Activated CD8-positive, alpha-beta memory T cell treated with anti-CD3 and anti-CD28 coated beads, Interleukin-2, amount 50 U/mL, for 24 hours (primary cell): Measurements from ENCODE around the gene BMP6.
"Not testable (repeated sequence)": the region's sequence is repeated elsewhere in the genome, so short reads cannot be mapped to it uniquely, and the experiment has no call there.

ENCODE experiments used
- DNase-seq: peaks from one replicate; pipeline ENCODE4 v3.0.0-alpha.2; 2020; ENCODE audit errors: extremely low read depth

BMP6 gene

DNA sequence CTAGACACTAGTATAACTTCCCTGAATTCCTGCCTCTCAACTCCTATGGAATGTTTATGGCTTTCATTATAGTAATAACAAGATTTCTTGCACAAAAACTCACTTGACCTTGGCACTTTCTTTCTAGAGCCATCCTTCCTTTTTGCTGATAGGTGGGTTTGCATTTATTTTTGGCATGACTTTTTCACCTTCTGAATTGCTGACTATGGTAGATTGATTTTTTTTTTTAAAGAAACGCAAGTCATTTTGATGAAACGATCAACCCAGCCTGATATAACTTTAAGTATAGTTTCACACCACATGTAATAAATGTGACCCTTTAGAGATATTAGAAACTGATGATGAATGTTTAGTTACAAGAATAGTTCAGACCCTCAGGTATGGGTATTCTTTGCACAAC lies 61.8 kb downstream of the BMP6 start:
- no peak for DNase-seq

GRCh38 chr6:7794509-7794908 lies 68.6 kb downstream of the BMP6 start:
- DNase-seq, result no peak

- no peak for DNase-seq
Observed at GRCh38 chr6:7797386-7797785, 71.5 kb downstream of the BMP6 start.

- no peak for DNase-seq
Observed at GRCh38 chr6:7798751-7799150, 72.9 kb downstream of the BMP6 start.

GRCh38 chr6:7802662-7803061 lies 76.8 kb downstream of the BMP6 start:
- DNase-seq, result no peak

GRCh38 chr6:7803214-7803613 lies 77.3 kb downstream of the BMP6 start:
- DNase-seq, result no peak

- no peak for DNase-seq
Observed at GRCh38 chr6:7805078-7805849, 79.4 kb downstream of the BMP6 start.

DNA sequence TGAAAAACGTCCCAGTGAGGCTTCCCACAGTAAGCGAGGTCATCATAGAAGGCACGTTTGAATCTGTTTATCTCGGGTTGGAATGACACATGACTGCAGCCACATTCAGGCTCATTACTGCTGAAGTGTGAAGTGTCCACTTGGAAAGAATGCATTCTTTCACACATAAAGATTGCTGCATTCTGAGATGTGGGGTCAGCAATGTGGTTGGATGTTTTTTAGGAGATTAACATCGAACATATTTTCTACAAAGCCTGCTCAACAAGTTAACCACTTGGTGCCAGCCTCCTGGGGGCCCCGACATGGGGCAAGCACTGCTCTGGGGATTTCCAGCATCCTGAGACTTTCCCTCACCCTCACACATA lies 79.9 kb downstream of the BMP6 start:
- no peak for DNase-seq

GRCh38 chr6:7806711-7807110 lies 80.8 kb downstream of the BMP6 start:
- no peak for DNase-seq

DNA sequence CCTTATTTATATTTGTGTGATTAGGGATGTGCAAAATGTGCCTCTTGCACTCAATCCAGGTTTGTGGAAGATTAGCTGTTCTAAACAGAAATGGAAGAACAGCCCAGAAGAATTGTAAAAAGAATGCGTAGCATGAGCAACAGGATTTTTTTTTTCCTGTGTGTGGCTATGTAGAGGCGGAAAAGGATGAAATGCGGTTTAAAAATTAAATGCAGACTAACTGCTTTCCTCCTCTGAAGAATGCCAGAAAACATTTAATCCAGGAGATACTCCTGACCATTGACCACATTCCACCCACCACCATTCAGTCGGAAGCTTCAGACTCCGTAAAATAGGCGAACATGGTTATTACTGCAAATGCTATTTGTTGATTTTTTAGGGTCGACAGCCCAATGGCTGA lies 83.4 kb downstream of the BMP6 start:
- DNase-seq, result no peak

GRCh38 chr6:7811441-7811840 lies 85.5 kb downstream of the BMP6 start:
- no peak for DNase-seq

- no peak for DNase-seq
Observed at GRCh38 chr6:7812623-7813022, 86.7 kb downstream of the BMP6 start.

DNA sequence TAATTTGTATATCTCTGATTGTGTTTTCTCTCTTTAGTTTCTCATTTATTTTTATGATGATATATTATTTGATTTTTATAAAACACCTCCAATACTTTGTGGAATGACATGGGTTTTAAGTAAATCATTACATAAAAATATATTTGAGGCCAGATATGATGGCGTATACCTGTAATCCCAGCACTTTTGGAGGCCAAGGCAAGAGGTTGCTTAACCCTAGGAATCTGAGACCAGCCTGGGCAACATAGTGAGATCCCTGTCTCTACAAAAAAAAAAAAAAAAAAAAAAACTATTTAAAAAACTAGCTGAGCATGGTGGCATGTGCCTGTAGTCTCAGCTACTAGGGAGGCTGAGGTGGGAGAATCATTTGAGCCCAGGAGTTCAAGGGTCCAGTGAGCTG lies 87.3 kb downstream of the BMP6 start:
- no peak for DNase-seq

- no peak for DNase-seq
Observed at GRCh38 chr6:7813704-7814103, 87.8 kb downstream of the BMP6 start.

- DNase-seq, result no peak
Observed at GRCh38 chr6:7815716-7816115, 89.8 kb downstream of the BMP6 start.

- DNase-seq, result not testable (repeated sequence)
Observed at GRCh38 chr6:7817184-7817583, 91.3 kb downstream of the BMP6 start.

DNA sequence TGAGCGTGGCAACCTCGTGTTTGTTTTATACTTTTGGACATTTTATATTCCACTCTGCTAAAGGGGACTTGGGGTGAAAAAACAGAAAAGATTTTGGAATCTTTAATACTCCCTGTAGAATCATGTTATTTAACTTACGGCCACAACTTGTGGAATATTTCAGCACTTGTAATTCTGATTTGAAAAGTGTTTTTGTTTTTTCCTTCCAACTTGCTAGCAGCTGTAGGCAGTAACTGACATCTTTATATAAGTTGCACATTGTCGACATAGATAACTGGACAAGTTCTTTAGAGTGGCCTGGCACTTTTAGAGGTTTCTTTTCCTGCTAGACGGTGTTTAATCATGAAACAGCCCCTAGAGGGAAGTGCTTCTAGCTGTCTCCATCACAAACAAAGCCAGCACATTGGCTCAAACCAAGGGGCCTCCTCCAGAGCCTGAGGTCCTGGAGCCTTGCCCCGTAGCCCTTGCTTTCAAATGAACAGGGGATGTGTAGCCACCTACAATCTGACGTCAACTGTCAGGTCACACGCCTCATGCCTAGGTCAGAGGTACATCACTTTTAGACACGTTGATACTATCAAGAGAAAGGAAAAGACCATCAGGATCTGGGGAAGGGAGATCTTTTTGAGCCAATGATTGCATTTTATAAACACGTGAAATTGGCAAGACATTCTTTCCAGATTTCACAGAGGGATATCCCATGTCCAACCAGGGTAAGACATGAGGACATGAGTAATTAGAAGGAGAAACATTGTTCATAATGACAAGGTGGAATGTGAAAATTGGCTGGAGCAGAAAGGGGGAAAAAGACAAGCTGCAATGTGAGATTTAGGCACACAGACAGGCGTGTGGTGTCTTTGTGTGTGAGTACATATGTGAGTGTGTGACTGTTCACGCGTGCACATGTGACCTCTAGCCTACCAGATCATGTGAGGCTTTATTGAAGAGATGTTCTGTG lies 92.6 kb downstream of the BMP6 start:
- DNase-seq, result no peak

- DNase-seq, result no peak
Observed at GRCh38 chr6:7819431-7820015, 93.6 kb downstream of the BMP6 start.

DNA sequence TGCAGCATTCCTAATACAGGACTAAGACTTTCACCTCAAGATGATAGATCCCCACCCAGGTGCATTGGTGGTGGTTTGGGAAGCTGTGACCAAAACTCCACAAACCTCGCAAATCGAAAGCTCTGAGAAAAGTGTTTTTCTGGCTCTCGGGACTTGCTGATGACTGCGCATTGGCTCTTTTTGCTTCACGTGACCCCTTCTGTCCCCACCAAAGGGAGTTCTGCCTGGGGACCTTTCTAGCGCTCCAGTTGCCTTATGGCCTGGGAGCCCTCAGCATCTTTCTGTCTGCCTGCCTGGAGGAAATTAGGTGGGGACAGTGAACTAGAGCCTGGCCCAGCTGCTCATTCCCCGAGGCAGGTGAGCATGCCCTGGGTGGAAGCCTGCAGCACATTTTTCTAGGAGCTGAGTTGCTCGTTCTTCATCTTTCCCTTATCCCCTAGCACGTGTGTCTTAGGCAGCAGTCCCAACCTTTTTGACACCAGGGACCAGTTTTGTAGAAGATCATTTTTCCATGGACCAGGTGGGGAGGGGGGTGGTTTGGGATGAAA lies 94.5 kb downstream of the BMP6 start:
- DNase-seq, result no peak

GRCh38 chr6:7821426-7821825 lies 95.5 kb downstream of the BMP6 start:
- DNase-seq, result no peak

DNA sequence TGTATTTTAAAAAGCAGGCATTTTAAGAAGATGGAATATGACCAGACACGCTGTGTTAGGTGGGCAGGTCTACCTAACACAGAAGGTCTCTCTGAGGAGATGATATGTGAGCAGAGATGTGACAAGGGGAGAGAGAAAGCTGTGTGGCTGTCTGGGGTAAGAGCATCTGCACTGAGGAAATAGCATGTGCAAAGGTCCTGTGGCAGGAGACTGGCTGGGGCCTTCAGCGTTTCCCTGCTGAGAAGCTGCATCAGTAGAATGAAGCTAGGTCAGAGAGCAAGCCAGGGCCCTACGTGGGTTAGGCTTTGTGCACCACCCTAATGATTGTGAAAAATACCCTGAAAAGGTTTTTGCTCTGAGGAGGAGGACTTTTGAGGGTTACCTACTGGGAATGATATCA lies 97.7 kb downstream of the BMP6 start:
- DNase-seq, result no peak

GRCh38 chr6:7825986-7826385 lies 100.1 kb downstream of the BMP6 start:
- DNase-seq, result no peak
